Brain microvascular endothelial cell (primary cell): ENCODE results near the gene ZNF213.

Experiments used
- DNase-seq: peaks from one replicate; pipeline ENCODE4 v3.0.0-alpha.2; 2020
- H3K27ac ChIP-seq: fragments of 250-450 bp; sonication (Bioruptor Pico); 2 replicates; pipeline ENCODE4 v1.5.1; 2020; ENCODE audit warnings: mild to moderate bottlenecking, moderate library complexity
- H3K27me3 ChIP-seq: fragments of 250-450 bp; sonication (Bioruptor Pico); replicated peaks from 2 replicates; pipeline ENCODE4 v1.5.1; 2020; ENCODE audit warnings: mild to moderate bottlenecking
- H3K36me3 ChIP-seq: fragments of 250-450 bp; sonication (Bioruptor Pico); replicated peaks from 2 replicates; pipeline ENCODE4 v1.5.1; 2020; ENCODE audit warnings: mild to moderate bottlenecking
- H3K4me3 ChIP-seq: 2 replicates; pipeline ENCODE4 v1.5.1; 2011; ENCODE audit warnings: low read depth, mild to moderate bottlenecking, control low read depth, low read length, moderate library complexity
- CTCF ChIP-seq: IDR thresholded peaks from 2 replicates; pipeline ENCODE4 v1.5.1; 2011; ENCODE audit warnings: low read depth, mild to moderate bottlenecking, moderate library complexity, low read length, control low read depth, inconsistent platforms; ENCODE audit errors: missing control alignments
- in situ Hi-C: cut with HindIII; loops from 2 replicates; pipeline ENCODE4 v1.10.0; 2017; ENCODE audit warnings: low sequenced_read_pairs, low pct_ligation_motif_present

ZNF213 gene

GRCh38 chr16:3188675-3188924 lies 53.8 kb downstream of the ZNF213 start:
- Histone ChIP-seq H3K27ac (no peak overlapping the region), H3K36me3 (no peaks in the 10 kb centered on the region), H3K4me3 (peak overlapping the region; percentile 68), H3K27me3 (no peaks in the 10 kb centered on the region)
- no peak for DNase-seq
- TF ChIP-seq CTCF, result no peak
- in situ Hi-C loops, result no loop called here

- no peaks in the 10 kb centered on the region for H3K36me3 ChIP-seq
- in situ Hi-C loops, result no loop called here
- H3K27ac ChIP-seq, result peak overlapping the region; percentile 7
- no peaks in the 10 kb centered on the region for H3K27me3 ChIP-seq
- peak; percentile 76 for DNase-seq
- TF ChIP-seq CTCF, result no peak
- peak overlapping the region; percentile 68 for H3K4me3 ChIP-seq
Observed at GRCh38 chr16:3188925-3189825, 54.3 kb downstream of the ZNF213 start.

GRCh38 chr16:3189869-3190268 lies 55.0 kb downstream of the ZNF213 start:
- in situ Hi-C loops, result no loop called here
- peak overlapping the region; percentile 68 for H3K4me3 ChIP-seq
- no peak for DNase-seq
- no peaks in the 10 kb centered on the region for H3K27me3 ChIP-seq
- no peaks in the 10 kb centered on the region for H3K36me3 ChIP-seq
- TF ChIP-seq CTCF, result no peak
- no peak overlapping the region for H3K27ac ChIP-seq

GRCh38 chr16:3190949-3191353 lies 56.1 kb downstream of the ZNF213 start:
- H3K27ac ChIP-seq, result no peak overlapping the region
- no peaks in the 10 kb centered on the region for H3K36me3 ChIP-seq
- no peak for TF ChIP-seq CTCF
- DNase-seq, result no peak
- in situ Hi-C loops, result no loop called here
- H3K27me3 ChIP-seq, result no peaks in the 10 kb centered on the region
- peak overlapping the region; percentile 49 for H3K4me3 ChIP-seq
